GM18951 (cell line): ENCODE results near the gene ZNF500.
"Not testable (repeated sequence)": the region's sequence is repeated elsewhere in the genome, so short reads cannot be mapped to it uniquely, and the experiment has no call there.

Experiments
- POLR2A ChIP-seq: IDR thresholded peaks from 4 replicates; pipeline ENCODE4 v1.6.1; 2011; ENCODE audit warnings: mild to moderate bottlenecking; ENCODE audit not compliant: insufficient read length, insufficient read depth; ENCODE audit errors: extremely low read depth
- in situ Hi-C: fragments of 300-500 bp; cut with MboI; formaldehyde crosslinking; loops from one replicate; pipeline ENCODE4 v1.12.0; 2022; ENCODE audit warnings: low sequenced_read_pairs, mixed read lengths, inconsistent platforms; ENCODE audit not compliant: unreplicated experiment

The ZNF500 gene

GRCh38 chr16:4788910-4789309 is 21.9 kb upstream of the ZNF500 start:
- in situ Hi-C loops = no loop called here
- TF ChIP-seq POLR2A = no peak

DNA sequence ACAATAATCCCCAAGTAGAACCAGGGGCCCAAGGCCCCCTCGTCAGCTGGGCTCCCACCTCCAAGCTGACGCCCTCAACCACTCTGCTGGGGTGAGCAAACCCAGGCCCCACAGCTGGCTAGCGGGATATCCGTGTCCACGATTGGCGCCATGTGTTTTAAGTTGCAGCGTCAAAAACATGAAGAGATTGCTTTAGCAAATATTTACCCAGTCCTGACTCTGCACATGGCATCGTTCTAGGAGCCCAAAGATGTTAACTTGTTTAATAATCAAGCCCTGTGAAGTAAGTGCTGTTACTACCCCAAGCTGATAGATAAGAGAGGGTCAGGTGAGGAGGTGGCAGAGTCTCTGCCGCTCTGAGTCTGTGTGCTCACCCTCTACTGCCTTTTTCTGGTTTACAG is 21.5 kb upstream of the ZNF500 start:
- in situ Hi-C loops = no loop called here
- no peak for TF ChIP-seq POLR2A

- no peak for TF ChIP-seq POLR2A
Measured at GRCh38 chr16:4787627-4788482, 20.9 kb upstream of the ZNF500 start, which contains the start of gene SEPTIN12. SEPTIN12 (minus strand) TSS chr16:4788345; CDS start chr16:4787645, 700 bp downstream.

DNA sequence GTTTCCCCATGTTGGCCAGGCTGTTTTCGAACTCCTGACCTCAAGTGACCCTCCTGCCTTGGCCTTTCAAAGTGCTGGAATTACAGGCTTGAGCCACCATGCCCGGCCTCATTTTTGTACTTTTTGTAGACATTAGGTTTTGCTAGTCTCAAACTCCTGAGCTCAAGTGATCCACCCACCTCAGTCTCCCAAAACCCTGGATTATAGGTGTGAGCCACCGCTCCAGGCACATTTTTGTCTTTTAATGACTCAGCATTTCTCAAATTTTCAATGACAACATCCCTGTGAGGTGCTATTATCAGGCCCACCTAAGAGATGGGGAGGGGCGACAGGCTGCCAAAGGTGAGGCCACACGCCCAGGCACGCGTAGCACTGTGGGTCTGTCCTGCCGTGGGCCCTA is 20.1 kb upstream of the ZNF500 start:
- in situ Hi-C loops = no loop called here
- no peak for TF ChIP-seq POLR2A

More at GRCh38 chr16:4787627-4788482, 20.9 kb upstream of the ZNF500 start, which contains the start of gene SEPTIN12:
- in situ Hi-C loops = no loop called here

DNA sequence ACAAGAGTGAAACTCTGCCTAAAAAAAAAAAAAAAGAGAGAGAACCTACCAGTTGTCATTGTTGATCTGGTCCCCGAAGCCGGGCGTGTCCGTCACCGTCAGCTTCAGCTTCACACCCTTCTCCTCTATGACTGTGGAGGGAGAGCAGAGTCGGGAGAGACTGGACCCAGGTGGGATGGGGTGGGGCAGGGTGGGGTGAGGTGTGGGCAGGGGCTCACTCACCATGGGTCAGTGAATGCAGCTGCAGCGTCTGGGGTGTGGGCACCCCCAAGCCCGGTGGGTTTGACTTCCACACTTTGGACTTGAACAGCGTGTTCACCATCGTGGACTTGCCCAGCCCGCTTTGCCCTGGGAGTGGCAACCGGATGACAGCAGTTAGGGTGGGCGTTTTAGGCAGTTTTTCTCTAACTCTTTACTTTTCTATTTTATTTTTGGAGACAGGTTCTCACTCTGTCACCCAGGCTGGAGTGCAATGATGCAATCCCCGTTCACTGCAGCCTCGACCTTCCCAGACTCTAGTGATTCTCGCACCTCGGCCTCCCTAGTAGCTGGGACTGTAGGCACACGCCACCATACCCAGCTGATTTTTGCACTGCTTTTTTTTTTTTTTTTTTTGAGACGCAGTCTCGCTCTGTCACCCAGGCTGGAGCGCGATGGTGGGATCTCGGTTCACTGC is 18.9 kb upstream of the ZNF500 start:
- in situ Hi-C loops = no loop called here
- TF ChIP-seq POLR2A = no peak

DNA sequence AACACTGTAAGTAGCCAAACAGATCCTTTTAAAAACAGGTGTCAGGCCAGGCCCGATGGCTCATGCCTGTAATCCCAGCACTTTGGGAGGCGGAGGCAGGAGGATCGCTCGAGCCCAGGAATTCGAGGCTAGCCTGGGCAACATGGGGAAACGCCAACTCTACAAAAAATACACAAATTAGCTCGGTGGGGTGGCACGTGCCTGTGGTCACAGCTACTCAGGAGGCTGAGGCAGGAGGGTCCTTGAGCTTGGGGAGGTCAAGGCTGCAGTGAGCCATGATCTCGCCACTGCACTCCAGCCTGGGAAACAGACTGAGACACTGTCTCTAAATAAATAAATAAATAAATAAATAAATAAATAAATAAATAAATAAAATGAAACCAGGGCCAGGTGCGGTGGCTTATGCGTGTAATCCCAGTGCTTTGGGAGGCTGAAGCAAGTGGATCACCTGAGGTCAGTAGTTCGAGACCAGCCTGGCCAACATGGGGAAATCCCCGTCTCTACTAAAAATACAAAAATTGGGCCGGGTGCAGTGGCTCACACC is 17.6 kb upstream of the ZNF500 start:
- in situ Hi-C loops = not testable (repeated sequence)

DNA sequence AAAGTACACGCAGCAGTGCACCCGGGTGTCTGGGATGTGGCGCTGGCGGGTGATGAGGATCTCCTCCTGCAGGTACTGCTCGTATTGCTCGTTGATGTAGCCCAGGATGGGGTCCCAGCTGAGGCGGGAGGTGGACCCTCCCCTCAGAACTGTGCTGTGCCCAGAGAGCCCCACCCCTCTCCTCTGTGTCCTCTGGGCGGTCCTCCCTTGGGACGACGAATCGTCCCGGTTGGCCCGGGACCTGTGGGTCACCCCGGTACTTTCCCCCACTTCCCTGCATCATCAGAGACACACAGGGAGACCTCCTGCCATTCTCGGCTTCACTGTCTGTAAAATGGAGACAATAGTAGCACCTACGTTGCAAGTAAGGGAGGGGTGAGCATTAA is 17.0 kb upstream of the ZNF500 start:
- TF ChIP-seq POLR2A = no peak
- in situ Hi-C loops = no loop called here

GRCh38 chr16:4783251-4783950 is 16.4 kb upstream of the ZNF500 start:
- in situ Hi-C loops = no loop called here
- TF ChIP-seq POLR2A = no peak

GRCh38 chr16:4780235-4780634 is 13.3 kb upstream of the ZNF500 start:
- in situ Hi-C loops = no loop called here
- TF ChIP-seq POLR2A = no peak

- in situ Hi-C loops = no loop called here
- TF ChIP-seq POLR2A = no peak
Measured at GRCh38 chr16:4778050-4778392, 11.1 kb upstream of the ZNF500 start.

DNA sequence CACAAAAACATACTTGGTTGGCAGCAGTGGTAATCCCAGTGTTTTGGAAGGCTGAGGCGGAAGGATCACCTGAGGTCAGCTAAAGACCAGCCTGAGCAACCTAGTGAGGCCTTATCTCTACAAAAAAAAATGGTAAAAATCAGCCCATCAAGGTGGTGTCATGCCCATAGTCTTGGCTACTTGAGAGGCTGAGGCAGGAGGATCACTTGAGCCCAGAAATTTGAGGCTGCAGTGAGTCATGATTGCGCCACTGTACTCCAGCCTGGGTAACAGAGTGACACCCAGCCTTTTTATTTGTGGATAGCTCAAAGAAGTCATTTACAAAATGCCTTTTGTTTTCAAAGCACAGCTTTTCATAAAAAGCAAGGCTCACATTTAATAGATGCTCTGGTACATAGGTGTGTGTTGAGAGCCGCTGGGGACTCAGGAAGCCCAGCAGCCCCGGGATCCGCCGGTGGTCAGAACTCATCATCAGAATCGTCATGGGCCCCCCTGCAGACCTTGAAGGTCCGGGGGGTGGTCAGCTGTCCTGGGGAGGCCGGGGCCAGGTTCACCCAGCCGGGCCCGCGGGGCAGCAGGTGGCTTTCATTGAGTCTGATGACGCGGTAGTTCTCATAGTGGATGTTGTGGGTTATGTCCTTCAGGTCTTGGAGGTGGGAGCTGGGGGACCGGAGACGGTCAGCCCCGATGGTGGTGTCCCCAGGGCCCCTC is 10.5 kb upstream of the ZNF500 start:
- no peak for TF ChIP-seq POLR2A
- in situ Hi-C loops = no loop called here

DNA sequence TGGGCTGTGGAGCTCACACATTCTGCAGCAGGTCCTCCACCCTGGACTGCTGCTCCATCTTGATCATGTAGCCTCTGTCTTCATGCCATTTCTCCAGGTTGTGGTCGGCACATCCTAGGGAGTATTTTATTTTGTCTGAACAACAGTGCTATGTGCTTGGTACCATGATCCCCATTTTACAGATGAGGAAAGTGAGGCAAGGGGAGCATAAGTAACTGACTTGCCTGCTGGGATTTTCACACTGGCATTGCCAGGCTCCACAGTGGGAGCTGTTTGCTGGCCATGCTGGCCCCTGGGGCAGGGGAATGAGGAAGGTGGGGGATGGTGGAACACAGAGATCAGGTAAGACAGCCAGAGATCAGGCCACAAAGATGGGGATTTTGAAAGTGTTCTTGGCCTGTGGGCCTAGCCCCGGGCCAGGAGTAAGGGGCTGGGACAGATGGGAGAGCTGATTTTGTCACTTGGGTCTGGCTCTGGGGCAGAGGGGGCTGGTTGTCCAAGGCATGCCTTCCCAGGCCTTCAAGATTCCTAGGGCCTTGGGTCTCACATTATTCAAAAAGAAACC is 9.3 kb upstream of the ZNF500 start:
- in situ Hi-C loops = no loop called here
- no peak for TF ChIP-seq POLR2A

DNA sequence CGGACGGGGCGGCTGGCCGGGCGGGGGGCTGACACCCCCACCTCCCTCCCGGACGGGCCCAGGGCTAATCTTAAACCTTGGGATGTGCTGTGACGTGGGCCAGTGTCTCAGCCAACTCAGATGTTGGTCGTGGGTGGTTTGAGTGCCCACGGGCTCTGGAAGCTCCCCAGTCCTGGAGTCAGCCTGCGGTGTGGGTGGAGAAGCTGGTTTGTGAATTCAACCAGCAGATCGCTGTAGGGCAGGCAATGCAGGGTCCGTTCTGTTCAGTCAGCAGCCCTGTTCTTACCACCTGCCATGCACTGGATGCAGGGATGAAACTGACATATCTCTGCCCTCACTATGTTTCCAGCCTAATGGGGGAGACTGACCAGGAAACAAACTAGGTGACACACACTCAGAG is 8.0 kb upstream of the ZNF500 start:
- in situ Hi-C loops = no loop called here
- no peak for TF ChIP-seq POLR2A

GRCh38 chr16:4772351-4772750 is 5.4 kb upstream of the ZNF500 start:
- in situ Hi-C loops = no loop called here
- TF ChIP-seq POLR2A = no peak
